Fibroblast of skin of right quadriceps (primary cell): Measurements from ENCODE around the gene PRM1.

ENCODE experiments used
- DNase-seq: peaks from one replicate; pipeline ENCODE4 v3.0.0-alpha.2; 2013

The PRM1 gene, protein sequence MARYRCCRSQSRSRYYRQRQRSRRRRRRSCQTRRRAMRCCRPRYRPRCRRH

DNA sequence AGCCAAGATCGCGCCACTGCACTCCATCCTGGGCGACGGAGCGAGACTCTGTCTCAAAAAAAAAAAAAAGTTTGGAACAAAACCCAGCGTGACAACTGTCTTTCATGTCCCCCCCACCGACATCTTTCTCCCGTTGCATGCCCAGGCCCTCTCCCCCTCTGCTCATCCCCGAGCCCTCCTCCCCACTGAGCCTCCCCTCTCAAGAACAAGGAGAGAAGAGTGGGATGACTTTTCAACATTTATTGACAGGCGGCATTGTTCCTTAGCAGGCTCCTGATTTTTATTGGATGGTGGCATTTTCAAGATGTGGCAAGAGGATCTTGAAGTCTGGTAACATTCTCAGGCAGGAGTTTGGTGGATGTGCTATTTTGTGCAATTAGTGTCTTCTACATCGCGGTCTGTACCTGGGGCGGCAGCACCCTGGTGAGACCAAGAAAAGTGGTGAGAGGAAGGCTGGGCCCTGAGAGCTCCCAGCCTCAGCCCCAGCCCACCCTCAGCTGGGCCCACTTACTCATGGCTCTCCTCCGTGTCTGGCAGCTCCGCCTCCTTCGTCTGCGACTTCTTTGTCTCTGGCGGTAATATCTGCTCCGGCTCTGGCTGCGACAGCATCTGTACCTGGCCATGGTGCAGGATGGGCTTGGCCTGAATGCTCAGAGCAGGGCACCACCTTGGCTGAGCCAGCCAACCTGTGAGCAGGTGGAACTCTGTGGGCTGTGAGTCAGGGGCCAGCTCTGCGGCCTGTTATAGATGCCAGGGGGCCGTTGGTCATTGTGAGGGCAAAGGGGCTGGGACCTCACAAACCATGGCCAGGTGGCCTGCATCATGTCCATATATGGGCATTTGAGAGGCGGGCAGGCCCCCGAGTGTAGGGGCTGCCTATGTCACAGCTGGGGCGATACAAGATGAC is at the start of gene PRM1:
TSS of gene PRM1 (minus strand) at position 715 of the 907 bp plus-strand sequence. CDS start at position 623, 92 bp downstream.
- no peak for DNase-seq

DNA sequence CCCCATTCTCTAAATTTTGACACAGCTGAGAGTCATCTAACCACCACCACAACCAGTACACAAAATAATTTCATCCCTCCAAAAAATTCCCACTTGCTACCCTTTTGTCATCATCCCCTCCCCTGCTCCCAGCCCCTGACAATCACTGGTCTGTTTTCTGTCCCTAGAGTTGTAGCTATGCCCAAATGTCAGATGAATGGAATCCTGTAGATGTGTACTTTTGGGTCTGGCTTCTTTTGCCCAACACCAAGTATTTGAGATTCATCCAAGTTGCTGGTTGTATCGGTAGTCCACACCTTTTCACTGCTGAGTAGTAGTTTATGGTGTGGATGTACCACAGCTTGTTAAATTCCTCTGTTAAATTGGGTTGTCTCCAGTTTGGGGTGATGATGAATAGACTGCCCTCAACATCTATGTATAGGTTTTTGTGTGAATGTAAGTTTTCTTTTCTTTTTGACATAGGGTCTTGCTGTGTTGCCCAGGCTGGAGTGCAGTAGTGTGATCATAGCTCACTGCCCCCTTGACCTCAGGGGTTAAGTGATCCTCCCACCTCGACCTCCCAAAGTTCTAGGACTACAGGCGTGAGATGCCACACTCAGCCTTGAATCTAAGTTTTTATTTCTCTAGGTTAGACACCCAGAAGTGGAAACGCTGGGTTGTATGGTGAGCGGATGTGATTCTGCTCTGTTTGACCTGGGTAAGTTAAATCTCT is 49.6 kb upstream of the PRM1 start:
- DNase-seq = no peak

DNA sequence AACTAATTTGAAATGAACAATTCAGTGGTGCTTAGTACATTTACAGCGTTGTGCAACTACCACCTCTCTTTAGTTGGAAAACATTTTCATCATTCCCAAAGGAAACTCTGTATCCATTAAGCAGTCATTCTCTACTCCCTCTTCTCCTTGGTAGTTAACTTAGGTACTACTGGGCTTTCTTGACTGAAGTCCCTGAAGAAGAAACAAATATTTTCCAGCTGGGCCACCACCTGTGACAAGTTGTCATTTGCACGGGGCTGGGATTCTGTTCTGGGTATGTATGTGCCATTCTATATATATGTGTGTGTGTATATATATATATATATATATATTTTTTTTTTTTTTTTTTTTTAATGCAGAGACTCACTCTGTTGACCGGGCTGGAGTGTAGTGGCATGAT is 48.8 kb upstream of the PRM1 start:
- DNase-seq = no peak

GRCh38 chr16:11329071-11329491 is 48.0 kb upstream of the PRM1 start:
- DNase-seq = peak; percentile 69

DNA sequence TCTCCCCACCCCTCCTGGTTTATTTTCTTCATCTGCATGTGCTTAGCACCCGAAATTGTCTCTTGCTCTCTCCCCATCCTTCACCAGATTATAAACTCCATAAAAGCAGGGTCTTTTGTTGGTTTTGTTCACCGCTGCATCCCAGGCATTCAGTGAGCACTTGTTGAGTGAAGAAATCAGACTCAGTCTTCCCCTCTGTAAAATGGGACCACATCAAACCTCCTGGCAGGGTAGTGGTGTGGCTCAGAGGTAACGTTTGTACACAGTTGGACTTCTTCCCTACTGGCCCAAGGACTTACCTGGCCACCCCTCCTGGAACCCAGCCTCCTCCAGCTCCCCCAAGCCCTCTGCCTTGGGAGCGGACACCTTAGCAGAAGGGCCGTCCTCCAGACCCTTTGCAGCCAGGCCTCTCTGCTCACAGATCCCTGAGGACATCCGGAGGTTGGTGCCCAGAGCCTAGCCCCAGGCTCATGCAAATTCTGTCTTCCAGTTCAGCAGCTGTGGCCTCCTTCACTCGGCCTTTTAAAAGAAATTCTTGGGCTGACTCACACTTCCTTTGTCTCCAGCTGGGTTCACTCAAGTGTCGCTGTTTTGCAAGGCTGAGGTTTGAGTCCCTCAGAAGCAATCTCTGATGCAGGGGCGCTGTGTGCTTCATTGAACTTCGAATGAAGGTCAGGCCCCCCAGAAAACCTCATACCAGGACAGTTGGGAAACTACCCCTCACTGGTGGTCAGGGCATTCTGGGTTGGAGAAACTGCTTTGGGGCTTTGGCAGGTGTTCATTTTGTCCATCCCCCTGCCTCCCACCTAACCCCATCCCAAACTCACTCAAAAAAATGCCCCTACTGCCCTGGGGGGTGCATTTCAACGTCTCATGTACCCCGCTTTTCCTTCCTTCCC is 47.3 kb upstream of the PRM1 start:
- peak; percentile 93 for DNase-seq

GRCh38 chr16:11327277-11328171 is 46.4 kb upstream of the PRM1 start:
- no peak for DNase-seq

GRCh38 chr16:11326737-11327276 is 45.7 kb upstream of the PRM1 start:
- no peak for DNase-seq

- DNase-seq = no peak
These were observed 45.1 kb upstream of the PRM1 start for GRCh38 chr16:11326084-11326736.

DNA sequence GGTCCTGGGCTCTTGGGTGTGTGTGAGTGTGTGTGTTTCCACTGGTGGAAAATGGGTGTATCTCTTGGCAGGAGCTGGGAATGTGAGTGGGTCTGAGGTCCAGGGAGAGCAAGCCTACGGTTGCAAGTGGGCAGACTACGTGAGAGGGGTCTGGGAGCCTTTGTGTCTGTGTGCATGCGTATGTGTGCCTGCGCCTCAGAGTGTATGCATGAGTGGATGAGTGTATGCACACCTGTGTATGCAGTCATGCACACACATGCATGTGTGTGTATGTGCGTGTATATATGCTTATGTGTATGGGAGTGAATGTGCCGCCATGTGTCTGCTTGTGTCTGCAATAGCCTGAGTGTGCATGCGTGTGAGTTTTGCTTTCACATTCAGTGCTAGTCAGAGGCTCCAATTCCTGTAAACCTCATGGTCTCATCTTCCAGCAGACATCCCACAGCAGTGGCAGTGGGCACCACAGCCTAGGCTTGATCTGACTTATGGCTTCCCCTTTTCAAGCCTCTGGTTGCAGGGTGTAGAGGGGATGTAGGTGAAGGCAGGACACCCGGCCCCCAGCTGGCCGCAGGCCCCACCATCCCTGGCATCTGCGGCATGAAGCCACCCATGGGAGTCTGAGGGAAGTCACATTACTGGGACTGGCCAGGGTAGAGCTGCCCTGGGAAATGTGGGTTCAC is 44.4 kb upstream of the PRM1 start:
- DNase-seq = no peak

- no peak for DNase-seq
These were observed 42.6 kb upstream of the PRM1 start for GRCh38 chr16:11323551-11324336.

DNA sequence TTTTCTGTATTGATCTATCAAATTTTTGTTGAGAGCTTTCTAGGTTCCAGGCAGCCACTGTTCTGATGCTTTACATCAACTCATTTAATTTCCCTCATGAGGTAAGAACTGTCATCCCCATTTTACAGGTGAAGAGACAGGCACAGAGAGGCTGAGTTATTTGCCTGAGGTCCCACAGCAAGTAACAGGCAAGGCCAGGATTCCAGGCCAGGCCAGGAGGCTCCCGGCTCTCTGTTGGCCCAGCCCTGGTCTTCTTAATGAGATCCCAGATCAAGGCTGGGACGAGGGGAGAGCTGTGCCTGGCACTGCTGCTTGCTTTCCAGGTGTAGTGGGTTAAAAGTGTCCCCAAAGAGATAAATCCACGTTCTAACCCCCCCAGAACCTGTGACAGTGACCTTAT is 41.7 kb upstream of the PRM1 start:
- DNase-seq = no peak

DNA sequence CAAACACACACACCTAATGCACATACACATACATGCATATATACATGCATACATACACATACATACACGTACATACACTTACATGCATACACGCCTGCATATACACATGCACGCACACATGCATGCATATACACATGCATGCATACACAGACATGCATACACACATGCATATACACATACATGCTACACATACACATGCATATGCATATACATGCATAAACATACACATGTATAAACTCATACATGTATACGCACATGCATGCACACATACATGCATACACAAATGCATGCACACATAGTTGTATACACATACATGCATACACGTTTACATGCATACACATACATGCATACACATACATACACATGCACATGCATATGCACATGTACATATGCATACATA is 40.5 kb upstream of the PRM1 start:
- DNase-seq = no peak

- DNase-seq = no peak
These were observed 39.0 kb upstream of the PRM1 start for GRCh38 chr16:11320170-11320569.

DNA sequence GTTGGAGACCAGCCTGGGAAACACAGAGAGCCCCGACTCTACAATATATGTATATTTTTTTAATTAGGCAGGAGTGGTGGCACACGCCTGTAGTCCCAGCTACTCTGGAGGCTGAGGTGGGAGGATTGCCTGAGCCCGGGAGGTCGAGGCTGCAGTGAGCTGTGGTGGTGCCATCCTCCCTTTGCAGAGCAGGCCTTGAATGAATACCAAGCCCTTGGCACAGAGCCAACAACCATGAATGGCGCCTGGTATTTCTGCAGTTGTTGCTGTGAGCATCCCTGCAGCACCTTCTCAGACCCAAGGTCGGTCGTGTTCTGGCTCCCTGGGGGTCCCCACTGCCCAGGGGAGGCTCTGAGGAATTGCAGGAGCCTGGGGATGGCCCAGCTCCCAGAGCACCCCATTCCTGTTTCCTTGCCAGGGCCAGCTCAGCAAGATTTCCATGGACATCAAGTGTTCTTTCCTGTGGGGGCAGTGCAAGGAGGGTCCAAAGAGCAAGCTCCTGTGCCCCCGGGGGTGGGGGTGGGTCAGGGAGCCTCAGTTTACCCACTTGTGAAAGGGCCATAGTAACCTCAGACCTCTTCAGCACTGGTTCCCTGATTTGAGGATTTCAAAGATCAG is 38.5 kb upstream of the PRM1 start:
- no peak for DNase-seq

GRCh38 chr16:11318817-11319216 is 37.7 kb upstream of the PRM1 start:
- no peak for DNase-seq

GRCh38 chr16:11316331-11317015 is 35.3 kb upstream of the PRM1 start:
- no peak for DNase-seq

DNA sequence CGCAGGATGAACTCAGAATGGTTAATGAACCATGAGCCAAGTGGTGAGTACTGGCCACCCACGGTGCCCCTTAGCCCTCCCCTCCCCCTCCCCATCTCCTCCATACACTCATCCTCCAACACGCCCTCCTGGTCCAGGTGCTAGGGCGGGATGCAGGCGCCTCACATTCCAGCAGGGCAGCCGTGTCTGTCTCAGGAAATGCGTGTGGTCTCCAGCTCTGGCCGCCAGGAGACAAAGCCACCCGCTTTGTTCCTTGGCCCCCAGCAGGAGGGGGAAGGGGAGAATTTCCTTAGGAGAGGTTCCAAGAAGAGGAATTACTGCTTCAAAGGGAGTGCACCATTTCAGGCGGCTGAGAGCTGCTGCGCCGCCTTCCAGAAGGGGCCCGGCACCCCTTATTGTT is 34.4 kb upstream of the PRM1 start:
- peak; percentile 83 for DNase-seq

GRCh38 chr16:11314309-11314894 is 33.3 kb upstream of the PRM1 start:
- no peak for DNase-seq
